ENCODE data around the gene SYNGR3.

Gene SYNGR3

GRCh38 chr16:2042986-2043666 lies 53.4 kb downstream of the SYNGR3 start:
- FAIRE-seq = no peak
